Neural cell (in vitro differentiated cells): ENCODE results near the gene SDCCAG8.

Experiments
- EP300 ChIP-seq: fragments of 450-650 bp; conservative IDR thresholded peaks from 2 replicates; pipeline ENCODE4 v1.6.1; 2014; ENCODE audit warnings: antibody characterized with exemption, mild to moderate bottlenecking, moderate library complexity; ENCODE audit not compliant: poor library complexity, severe bottlenecking
- EZH2 ChIP-seq: fragments of 200-600, 300-800 bp; shearing (Covaris generic), sonication (generic); IDR thresholded peaks from 2 replicates; pipeline ENCODE4 v1.6.1; 2014; ENCODE audit warnings: antibody characterized with exemption, low read length, borderline replicate concordance, mild to moderate bottlenecking; ENCODE audit not compliant: insufficient read depth, poor library complexity, severe bottlenecking
- MXI1 ChIP-seq: fragments of 450-650 bp; conservative IDR thresholded peaks from 2 replicates; pipeline ENCODE4 v1.6.1; 2014; ENCODE audit warnings: antibody characterized with exemption, mild to moderate bottlenecking; ENCODE audit not compliant: poor library complexity, severe bottlenecking
- POLR2AphosphoS5 ChIP-seq: IDR thresholded peaks from 2 replicates; pipeline ENCODE4 v1.6.1; 2012
- RAD21 ChIP-seq: fragments of 450-650 bp; conservative IDR thresholded peaks from 2 replicates; pipeline ENCODE4 v1.6.1; 2014; ENCODE audit warnings: antibody characterized with exemption, mild to moderate bottlenecking, moderate library complexity
- SMC3 ChIP-seq: fragments of 450-650 bp; conservative IDR thresholded peaks from 2 replicates; pipeline ENCODE4 v1.6.1; 2014; ENCODE audit warnings: antibody characterized with exemption, mild to moderate bottlenecking, moderate library complexity; ENCODE audit not compliant: poor library complexity
- TAF1 ChIP-seq: IDR thresholded peaks from 2 replicates; pipeline ENCODE4 v1.6.1; 2012; ENCODE audit warnings: low read depth
- TF ChIP-seq, protein P1 (sequence below): fragments of 450-650 bp; IDR thresholded peaks from 2 replicates; pipeline ENCODE4 v1.5.1; 2014; ENCODE audit warnings: antibody characterized with exemption, mild to moderate bottlenecking, moderate library complexity; ENCODE audit not compliant: poor library complexity, severe bottlenecking
- TF ChIP-seq, protein P2 (sequence below): IDR thresholded peaks from 2 replicates; pipeline ENCODE4 v1.6.1; 2012; ENCODE audit warnings: borderline replicate concordance

DNA sequence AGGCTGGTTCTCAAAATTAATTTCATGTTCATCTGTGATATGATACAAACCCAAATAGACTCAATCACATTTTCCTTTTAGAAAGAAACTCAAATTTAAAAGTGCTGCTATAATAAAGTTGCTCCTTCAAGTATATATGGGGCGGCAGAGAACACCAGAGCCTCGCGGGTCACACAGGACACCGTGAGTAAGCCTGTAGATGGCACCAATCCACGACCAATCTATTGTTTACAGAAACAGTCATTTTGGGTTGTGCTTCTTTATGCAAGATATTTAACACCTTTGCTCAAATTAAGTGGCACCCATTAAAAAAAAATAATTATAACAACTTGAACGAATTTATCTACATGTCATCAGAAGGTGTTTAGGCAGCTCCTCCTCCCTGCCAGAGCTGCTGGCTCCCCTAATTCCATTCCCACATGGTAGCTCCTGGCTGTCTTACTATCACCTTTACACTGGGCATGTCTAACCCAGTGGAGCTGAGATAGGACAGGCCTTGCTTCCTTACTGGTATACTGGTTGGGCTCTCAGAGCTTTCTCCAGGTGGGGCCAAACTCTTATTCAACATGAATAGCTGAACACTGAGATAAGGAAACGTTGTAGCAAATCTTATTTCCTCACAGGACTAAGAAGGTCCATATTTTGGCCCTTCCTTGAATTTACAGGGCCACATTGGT lies 287.0 kb downstream of the SDCCAG8 start:
- TF ChIP-seq, protein P1, sequence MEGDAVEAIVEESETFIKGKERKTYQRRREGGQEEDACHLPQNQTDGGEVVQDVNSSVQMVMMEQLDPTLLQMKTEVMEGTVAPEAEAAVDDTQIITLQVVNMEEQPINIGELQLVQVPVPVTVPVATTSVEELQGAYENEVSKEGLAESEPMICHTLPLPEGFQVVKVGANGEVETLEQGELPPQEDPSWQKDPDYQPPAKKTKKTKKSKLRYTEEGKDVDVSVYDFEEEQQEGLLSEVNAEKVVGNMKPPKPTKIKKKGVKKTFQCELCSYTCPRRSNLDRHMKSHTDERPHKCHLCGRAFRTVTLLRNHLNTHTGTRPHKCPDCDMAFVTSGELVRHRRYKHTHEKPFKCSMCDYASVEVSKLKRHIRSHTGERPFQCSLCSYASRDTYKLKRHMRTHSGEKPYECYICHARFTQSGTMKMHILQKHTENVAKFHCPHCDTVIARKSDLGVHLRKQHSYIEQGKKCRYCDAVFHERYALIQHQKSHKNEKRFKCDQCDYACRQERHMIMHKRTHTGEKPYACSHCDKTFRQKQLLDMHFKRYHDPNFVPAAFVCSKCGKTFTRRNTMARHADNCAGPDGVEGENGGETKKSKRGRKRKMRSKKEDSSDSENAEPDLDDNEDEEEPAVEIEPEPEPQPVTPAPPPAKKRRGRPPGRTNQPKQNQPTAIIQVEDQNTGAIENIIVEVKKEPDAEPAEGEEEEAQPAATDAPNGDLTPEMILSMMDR = no peak
- TF ChIP-seq EP300 (no peak), EZH2 (no peak), TAF1 (no peak), POLR2AphosphoS5 (no peak), SMC3 (no peak), RAD21 (no peak), MXI1 (no peak)
- TF ChIP-seq, protein P2, sequence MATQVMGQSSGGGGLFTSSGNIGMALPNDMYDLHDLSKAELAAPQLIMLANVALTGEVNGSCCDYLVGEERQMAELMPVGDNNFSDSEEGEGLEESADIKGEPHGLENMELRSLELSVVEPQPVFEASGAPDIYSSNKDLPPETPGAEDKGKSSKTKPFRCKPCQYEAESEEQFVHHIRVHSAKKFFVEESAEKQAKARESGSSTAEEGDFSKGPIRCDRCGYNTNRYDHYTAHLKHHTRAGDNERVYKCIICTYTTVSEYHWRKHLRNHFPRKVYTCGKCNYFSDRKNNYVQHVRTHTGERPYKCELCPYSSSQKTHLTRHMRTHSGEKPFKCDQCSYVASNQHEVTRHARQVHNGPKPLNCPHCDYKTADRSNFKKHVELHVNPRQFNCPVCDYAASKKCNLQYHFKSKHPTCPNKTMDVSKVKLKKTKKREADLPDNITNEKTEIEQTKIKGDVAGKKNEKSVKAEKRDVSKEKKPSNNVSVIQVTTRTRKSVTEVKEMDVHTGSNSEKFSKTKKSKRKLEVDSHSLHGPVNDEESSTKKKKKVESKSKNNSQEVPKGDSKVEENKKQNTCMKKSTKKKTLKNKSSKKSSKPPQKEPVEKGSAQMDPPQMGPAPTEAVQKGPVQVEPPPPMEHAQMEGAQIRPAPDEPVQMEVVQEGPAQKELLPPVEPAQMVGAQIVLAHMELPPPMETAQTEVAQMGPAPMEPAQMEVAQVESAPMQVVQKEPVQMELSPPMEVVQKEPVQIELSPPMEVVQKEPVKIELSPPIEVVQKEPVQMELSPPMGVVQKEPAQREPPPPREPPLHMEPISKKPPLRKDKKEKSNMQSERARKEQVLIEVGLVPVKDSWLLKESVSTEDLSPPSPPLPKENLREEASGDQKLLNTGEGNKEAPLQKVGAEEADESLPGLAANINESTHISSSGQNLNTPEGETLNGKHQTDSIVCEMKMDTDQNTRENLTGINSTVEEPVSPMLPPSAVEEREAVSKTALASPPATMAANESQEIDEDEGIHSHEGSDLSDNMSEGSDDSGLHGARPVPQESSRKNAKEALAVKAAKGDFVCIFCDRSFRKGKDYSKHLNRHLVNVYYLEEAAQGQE = no peak
